ENCODE results near the gene HIKESHI. TPM values are rescaled to one million over a fixed set of nuclear protein-coding genes. Genes with fewer than 3 reads are reported as not detected.

The HIKESHI gene
- polyA plus RNA-seq, 1 of the 3 experiments (the other 2 are of a cell fraction) = 62.3 TPM

DNA sequence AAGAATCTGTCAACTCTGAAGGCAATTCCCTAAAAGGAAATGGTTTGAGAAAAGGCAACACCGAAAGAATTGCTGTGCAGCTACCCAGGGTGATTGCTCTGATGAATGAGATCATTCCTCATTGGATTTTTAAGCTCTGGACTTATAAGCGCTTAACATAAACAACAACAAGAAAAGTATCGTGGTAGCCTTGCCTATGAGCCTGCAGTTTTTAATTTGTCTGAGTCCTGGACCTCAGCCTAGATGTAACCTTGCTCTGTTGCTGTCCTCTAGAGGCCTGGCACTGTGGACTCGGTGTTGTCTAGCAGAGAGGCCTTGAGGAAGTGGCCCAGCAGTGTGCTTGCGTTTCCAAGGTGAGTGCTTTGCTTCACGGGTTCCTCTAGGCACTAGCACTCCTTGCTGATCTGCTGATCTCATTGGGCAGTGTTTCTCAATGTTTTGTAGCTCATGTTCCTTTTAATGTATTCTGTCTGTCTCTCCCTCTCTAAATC, 93.1 kb downstream of the HIKESHI start:
- Histone ChIP-seq H3K36me3 (replicated peaks in 1 of 2; ENCODE audit: control insufficient read depth in 1 of 2, insufficient read depth in 2 of 2, low read length in 1 of 2) (no peaks in the 10 kb centered on the region), H3K27me3 (ENCODE audit: insufficient read depth) (no peaks in the 10 kb centered on the region), H3K9ac (no peak overlapping the region), H3K4me2 (no peak overlapping the region), H3K9me2 (no peaks in the 10 kb centered on the region), H3F3A (replicated peaks; ENCODE audit: insufficient read depth) (no peaks in the 10 kb centered on the region), H2AFZ (ENCODE audit: low read depth) (no peak overlapping the region), H3K27ac (ENCODE audit: low read depth in 2 of 2, low read length in 1 of 2) (no peak overlapping the region), H3K79me2 (ENCODE audit: insufficient read depth) (no peaks in the 10 kb centered on the region), H3K4me3 (ENCODE audit: low read depth in 2 of 2, low read length in 1 of 2) (no peak overlapping the region), H4K20me1 (ENCODE audit: insufficient read depth) (no peaks in the 10 kb centered on the region), H3K9me3 (no peaks in the 10 kb centered on the region), H3K4me1 (ENCODE audit: control insufficient read depth in 1 of 2, insufficient read depth in 2 of 2, low read depth in 1 of 2, low read length in 1 of 2) (peaks cover 0 to 7% of the 10 kb centered on the region in 2 experiments; a peak in 1 of 4 replicates)
- ChIA-PET CTCF (interaction anchor here (1.4 kb wide), 1 partner anchor 10 kb away, joined by 4 read pairs; no protein-coding TSS in a partner anchor), POLR2A (no interaction called here)
- no peak for DNase-seq
- TF ChIP-seq ELF1 (IDR thresholded peaks at IDR 0.05) (no peak), FOSL2 (IDR thresholded peaks at IDR 0.05; ENCODE audit: borderline replicate concordance, low read depth) (no peak), RCOR1 (IDR thresholded peaks at IDR 0.05; ENCODE audit: low read length) (no peak), SMC3 (IDR thresholded peaks at IDR 0.05; ENCODE audit: low read depth, low read length) (no peak)
- 79% methylated on average over 6 of the region's 6 CpGs for WGBS (ENCODE audit: low lambda C conversion rate)

Small RNA genes within 50 kb of the gene (small RNA-seq; reads per million reads assigned to genes)
- 0 reads per million in 7 experiments for gene RN7SL225P

Other genes starting within 250 kb of the HIKESHI start
- 103 and 147 TPM in 2 replicates for gene PICALM, start 233.2 kb upstream of the HIKESHI start, polyA plus RNA-seq (2012; rRNA removed)
- 12.8 and 14.2 TPM in 2 replicates for gene EED, start 57.5 kb upstream of the HIKESHI start, polyA plus RNA-seq (2012; rRNA removed)
- gene CCDC81, start 72.6 kb downstream of the HIKESHI start, polyA plus RNA-seq (2012; rRNA removed) = 0.49 and 0.62 TPM in 2 replicates

Data from SK-N-SH (cell line).